ENCODE data around the gene OPCML.

OPCML gene

GRCh38 chr11:132976115-132976514, 556.2 kb downstream of the OPCML start:
- Histone ChIP-seq H3K4me3 (ENCODE audit: low read depth, low read length) (no peak overlapping the region), H3K36me3 (replicated peaks) (no peaks in the 10 kb centered on the region), H3K27ac (no peak overlapping the region), H3K27me3 (replicated peaks) (no peaks in the 10 kb centered on the region)
- DNase-seq = no peak
- no peak for TF ChIP-seq CTCF (IDR thresholded peaks at IDR 0.05; ENCODE audit: low read depth, low read length, missing control alignments)
- in situ Hi-C loops (cut with HindIII; ENCODE audit: low pct_ligation_motif_present, low sequenced_read_pairs) = no loop called here

DNA sequence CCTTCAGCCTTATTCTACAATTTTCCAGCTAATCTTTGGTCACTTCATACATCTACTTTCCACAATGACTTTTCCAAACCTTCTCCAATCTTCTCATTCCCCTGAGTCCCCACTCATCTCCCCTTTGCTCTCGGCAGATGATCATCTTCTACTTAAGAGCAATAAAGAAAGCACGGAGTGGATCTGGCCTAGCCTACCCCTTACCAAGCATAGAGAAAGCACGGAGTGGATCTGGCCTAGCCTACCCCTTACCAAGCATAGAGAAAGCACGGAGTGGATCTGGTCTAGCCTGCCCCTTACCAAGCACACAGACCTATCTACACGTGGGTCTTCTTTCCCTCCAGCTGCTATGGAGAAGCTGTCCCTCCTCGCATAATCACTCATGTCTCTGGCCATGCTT, 558.6 kb downstream of the OPCML start:
- no peak for TF ChIP-seq CTCF (IDR thresholded peaks at IDR 0.05; ENCODE audit: low read depth, low read length, missing control alignments)
- no peak overlapping the region for H3K27ac ChIP-seq
- no peaks in the 10 kb centered on the region for H3K27me3 ChIP-seq (replicated peaks)
- in situ Hi-C loops (cut with HindIII; ENCODE audit: low pct_ligation_motif_present, low sequenced_read_pairs) = no loop called here
- H3K36me3 ChIP-seq (replicated peaks) = no peaks in the 10 kb centered on the region
- no peak for DNase-seq
- no peak overlapping the region for H3K4me3 ChIP-seq (ENCODE audit: low read depth, low read length)

DNA sequence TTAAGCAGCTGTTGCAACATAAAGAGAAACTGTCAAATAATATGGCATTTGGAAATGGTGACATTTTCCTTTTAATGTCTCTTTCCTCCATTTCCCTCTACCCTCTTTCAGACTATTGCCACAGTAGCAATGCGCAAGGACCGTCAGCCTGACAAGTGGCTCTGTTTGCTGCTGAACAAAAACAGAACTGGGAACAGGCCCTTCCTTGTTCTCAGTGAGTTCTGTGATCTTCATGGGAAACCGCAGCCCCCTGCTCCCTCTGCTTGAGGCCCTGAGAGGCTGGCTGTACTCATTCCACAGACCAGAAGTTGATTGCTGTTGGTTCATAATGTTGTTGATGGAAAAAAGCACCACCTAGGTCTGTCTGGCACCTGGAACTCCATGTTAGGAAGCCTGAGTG, 559.7 kb downstream of the OPCML start:
- Histone ChIP-seq H3K4me3 (ENCODE audit: low read depth, low read length) (no peak overlapping the region), H3K36me3 (replicated peaks) (no peaks in the 10 kb centered on the region), H3K27me3 (replicated peaks) (no peaks in the 10 kb centered on the region), H3K27ac (no peak overlapping the region)
- DNase-seq = no peak
- no peak for TF ChIP-seq CTCF (IDR thresholded peaks at IDR 0.05; ENCODE audit: low read depth, low read length, missing control alignments)
- in situ Hi-C loops (cut with HindIII; ENCODE audit: low pct_ligation_motif_present, low sequenced_read_pairs) = no loop called here

DNA sequence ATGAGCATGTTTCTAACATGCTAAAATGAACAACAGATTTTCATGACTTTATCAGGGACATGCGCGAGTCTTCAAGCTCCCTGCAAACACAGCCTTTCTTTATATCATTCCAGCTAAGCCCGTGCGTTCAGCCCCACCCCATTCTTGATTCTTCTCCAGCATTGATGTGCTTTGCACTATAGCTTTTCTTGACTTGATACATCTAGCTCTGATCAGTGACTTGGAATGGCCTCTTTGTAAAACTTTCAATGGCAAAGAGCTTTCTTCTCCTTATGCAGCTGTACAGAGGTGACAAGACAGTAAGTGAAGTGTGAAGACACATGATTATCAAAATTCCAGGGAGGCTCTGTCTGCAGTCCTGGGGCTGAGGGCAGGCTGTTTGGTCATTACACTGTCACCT, 561.0 kb downstream of the OPCML start:
- in situ Hi-C loops (cut with HindIII; ENCODE audit: low pct_ligation_motif_present, low sequenced_read_pairs) = no loop called here
- Histone ChIP-seq H3K4me3 (ENCODE audit: low read depth, low read length) (no peak overlapping the region), H3K27ac (no peak overlapping the region), H3K27me3 (replicated peaks) (no peaks in the 10 kb centered on the region), H3K36me3 (replicated peaks) (no peaks in the 10 kb centered on the region)
- no peak for DNase-seq
- TF ChIP-seq CTCF (IDR thresholded peaks at IDR 0.05; ENCODE audit: low read depth, low read length, missing control alignments) = no peak

- Histone ChIP-seq H3K4me3 (ENCODE audit: low read depth, low read length) (no peak overlapping the region), H3K27ac (no peak overlapping the region), H3K27me3 (replicated peaks) (no peaks in the 10 kb centered on the region), H3K36me3 (replicated peaks) (no peaks in the 10 kb centered on the region)
- in situ Hi-C loops (cut with HindIII; ENCODE audit: low pct_ligation_motif_present, low sequenced_read_pairs) = no loop called here
- TF ChIP-seq CTCF (IDR thresholded peaks at IDR 0.05; ENCODE audit: low read depth, low read length, missing control alignments) = no peak
- DNase-seq = no peak
Measured at GRCh38 chr11:132969892-132970291, 562.4 kb downstream of the OPCML start.

- H3K27me3 ChIP-seq (replicated peaks) = no peaks in the 10 kb centered on the region
- H3K36me3 ChIP-seq (replicated peaks) = no peaks in the 10 kb centered on the region
- H3K27ac ChIP-seq = no peak overlapping the region
- no peak for TF ChIP-seq CTCF (IDR thresholded peaks at IDR 0.05; ENCODE audit: low read depth, low read length, missing control alignments)
- DNase-seq = peak; percentile 63
- in situ Hi-C loops (cut with HindIII; ENCODE audit: low pct_ligation_motif_present, low sequenced_read_pairs) = no loop called here
- H3K4me3 ChIP-seq (ENCODE audit: low read depth, low read length) = no peak overlapping the region
Measured at GRCh38 chr11:132962041-132962440, 570.3 kb downstream of the OPCML start.
